ENCODE measurements around the gene CNGA3.

Gene CNGA3

GRCh38 chr2:98438190-98439133 is 92.2 kb downstream of the CNGA3 start:
- DNase-seq (ENCODE audit: low read depth in 2 of 3, low spot score in 1 of 3): no peak

DNA sequence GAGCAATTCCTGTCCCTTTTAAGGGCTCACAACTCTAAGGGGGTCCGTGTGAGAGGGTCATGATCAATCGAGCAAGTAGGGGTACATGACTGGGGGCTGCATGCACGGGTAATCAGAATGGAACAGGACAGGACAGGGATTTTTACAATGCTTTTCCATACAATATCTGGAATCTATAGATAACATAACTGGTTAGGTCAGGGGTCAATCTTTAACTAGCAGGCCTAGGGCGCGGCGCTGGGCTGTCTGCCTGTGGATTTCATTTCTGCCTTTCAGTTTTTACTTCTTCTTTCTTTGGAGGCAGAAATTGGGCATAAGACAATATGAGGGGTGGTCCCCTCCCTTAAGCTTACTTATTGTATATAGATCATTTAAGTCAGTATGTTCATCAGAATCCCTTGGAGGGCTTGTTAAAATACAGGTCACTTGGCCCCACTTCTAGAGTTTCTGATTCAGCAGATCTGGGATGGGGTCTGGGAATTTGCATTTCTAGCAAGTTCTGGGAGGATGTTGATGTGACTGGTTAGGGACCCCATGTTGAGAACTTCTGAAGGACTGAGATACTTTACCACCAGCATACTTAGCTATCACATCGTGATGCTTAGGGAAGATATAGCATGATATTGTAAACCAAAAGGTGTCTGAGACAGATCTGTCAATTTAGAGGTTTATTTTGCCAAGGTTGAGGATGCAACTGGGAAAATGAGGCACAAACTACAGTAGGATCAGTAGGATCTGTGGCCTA is 95.6 kb downstream of the CNGA3 start:
- DNase-seq (ENCODE audit: low read depth in 2 of 3, low spot score in 1 of 3): no peak

- no peak for DNase-seq (ENCODE audit: low read depth in 2 of 3, low spot score in 1 of 3)
Measured at GRCh38 chr2:98442488-98442887, 96.2 kb downstream of the CNGA3 start.

DNA sequence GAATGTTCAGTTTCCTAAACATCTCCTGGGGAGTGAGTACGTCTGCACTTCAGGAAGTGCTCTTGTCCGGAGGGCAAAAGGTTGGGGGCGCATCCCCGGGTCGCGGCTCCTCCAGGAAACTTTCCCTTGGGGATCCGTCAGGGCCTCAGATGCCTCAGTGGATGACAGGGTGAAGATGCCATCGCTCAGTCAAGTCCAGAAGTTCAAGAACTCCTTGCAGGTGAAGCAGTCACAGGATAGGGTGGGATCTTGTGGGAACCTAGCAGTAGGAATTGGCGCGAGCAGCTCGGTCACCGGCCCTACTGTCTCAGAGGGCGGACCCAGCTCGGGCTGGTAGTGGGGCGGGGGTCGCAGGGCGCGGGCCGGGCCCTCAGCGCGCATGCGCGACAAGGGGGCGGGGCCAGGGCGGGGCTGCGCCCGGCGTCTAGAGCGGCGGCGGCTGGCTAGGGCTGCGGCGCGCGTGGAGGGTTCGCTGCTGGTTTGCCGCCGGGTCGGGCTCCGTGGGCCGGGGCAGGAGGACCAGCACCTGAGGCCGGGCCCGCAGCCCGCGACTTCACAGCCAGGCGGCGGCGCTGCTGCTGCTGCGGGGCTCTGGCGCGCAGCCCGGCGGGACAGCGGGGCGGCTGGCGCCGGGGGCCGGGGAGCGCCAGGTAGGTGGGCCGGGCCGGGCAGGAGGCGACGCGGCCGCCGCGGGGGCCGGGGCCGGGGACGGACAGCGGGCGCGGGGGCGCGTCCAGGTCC is 98.3 kb downstream of the CNGA3 start, which contains the start of gene INPP4A:
INPP4A (plus strand) TSS at position 423 of the 741 bp plus-strand sequence. CDS start 75,191 bp downstream, outside the sequence.
- DNase-seq (ENCODE audit: low read depth in 2 of 3, low spot score in 1 of 3): peak in 1 of 3 donors; percentile 76

DNA sequence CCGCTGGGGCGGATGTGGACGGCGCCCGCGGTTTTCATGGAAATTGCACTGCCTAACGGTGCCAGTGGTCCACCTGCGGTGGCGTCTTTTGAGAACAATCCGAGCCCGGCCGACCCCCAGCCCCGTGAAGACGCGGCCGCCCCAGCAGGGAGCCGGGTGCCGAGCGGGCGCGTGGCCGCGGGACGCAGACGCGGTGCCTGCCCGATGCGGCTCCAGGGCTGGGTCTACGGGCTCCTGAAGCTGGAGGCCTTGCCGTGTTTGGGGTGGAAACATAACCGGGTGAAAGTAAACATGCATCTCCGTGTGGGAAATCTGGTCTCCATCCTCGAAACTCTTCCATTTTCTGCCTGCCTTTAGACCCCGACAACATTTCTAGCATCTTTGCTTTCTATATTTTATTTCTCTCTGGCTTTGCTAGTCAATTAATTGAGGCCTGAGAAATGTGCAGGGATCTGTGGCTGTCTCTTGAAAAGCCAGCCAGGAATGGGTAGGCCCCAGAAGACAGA is 99.0 kb downstream of the CNGA3 start:
- DNase-seq (ENCODE audit: low read depth in 2 of 3, low spot score in 1 of 3): no peak

DNA sequence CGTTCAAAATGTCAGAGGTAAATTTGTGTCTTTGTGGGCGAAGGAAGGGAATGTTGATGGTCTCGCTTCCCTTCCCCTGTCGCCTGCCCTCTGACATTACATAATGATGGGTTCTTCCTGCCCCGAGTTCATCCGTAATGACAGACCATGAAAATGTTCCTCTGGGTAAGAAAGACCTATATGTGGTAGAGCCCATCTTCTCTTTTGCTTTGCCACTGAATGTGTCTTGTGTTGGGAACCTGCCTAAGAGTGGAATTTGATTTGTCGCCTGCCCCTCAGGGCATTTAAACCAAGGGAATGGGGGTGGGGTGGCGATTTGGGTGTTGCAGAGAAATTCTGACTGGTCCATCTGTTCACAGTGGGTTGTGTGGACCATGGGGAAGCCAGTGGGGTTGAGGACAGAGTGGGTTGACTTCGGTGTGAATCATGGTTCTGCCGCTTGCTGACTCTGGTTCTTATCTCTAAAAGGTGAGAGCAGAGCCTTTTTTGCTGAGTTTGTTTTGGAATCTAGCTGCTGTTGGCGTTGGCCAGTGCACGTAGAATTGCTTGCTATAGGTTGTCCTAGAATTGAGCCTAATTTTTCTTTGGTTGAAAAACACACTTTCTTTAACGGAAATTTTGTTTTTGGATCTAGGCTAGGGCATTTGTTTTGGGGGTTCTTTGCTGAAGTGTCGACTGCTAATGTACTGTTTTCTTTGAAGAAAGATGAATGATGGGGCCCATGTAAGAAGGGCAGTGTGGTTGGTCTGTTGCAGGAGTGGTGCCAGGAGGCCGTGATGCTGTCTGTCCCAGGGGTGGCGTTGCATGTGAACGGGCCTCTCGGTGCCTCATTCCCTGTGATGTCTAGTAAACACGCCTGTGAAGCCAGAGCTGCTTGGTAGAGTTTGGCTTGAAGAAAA is 99.7 kb downstream of the CNGA3 start:
- DNase-seq (ENCODE audit: low read depth in 2 of 3, low spot score in 1 of 3): no peak

DNA sequence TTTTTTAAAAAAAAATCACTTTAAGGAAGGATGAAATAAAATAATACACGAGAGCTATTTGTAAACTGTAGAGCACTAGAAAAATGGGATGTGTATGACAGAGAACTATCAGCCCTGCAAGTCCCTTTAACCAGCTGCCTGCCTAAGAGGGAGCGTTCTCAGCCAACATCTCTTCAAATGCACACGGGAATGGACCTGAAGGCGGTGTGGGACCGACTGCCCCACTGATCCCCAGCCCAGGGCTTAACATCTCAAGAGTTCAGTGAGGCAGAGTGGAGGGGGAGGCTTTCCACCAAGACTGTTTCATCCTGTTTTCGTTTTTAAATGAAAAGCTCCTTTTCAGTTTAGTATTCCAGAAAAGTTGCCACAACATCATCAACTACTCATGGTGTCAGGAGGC is 100.6 kb downstream of the CNGA3 start:
- DNase-seq (ENCODE audit: low read depth in 2 of 3, low spot score in 1 of 3): no peak

Measured in stimulated activated CD4-positive, alpha-beta T cell treated with anti-CD3 and anti-CD28 coated beads, Interleukin-12 subunit alpha, Interleukin-12 subunit beta, amount 100 ng/mL, for 48 hours (primary cell).